AG09319 (cell line): ENCODE data around the gene ZBTB7C.
"Not testable (repeated sequence)": the region's sequence is repeated elsewhere in the genome, so short reads cannot be mapped to it uniquely, and the experiment has no call there.

Experiments
- DNase-seq: peaks from one replicate; pipeline ENCODE4 v3.0.0-alpha.2; 2010; ENCODE audit warnings: low read depth; ENCODE audit errors: extremely low read depth
- TF ChIP-seq, protein P1 (sequence below): IDR thresholded peaks from 2 replicates; pipeline ENCODE4 v1.5.1; 2011; ENCODE audit warnings: low read depth, mild to moderate bottlenecking, inconsistent platforms, low read length, moderate library complexity

The ZBTB7C gene

DNA sequence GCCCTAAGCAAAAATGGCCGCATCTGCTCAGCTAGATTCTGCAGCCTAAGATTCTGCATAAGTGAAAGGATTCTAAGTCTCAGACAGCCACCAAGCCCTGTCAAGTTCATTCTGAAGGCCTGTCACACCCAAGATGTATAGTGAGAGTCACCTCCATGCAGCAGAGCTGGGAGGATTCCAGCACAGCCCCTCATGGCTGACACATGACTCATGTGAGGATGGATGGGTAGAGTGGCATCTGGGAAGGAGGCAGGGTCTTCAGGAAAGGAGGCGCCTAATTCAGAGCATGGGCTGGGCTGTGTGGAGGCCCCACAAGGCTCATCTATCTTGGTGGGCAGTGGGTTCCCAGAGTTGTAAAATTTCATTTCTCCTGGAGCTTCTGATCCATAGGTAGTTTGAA is 41.5 kb upstream of the ZBTB7C start:
- TF ChIP-seq, protein P1, sequence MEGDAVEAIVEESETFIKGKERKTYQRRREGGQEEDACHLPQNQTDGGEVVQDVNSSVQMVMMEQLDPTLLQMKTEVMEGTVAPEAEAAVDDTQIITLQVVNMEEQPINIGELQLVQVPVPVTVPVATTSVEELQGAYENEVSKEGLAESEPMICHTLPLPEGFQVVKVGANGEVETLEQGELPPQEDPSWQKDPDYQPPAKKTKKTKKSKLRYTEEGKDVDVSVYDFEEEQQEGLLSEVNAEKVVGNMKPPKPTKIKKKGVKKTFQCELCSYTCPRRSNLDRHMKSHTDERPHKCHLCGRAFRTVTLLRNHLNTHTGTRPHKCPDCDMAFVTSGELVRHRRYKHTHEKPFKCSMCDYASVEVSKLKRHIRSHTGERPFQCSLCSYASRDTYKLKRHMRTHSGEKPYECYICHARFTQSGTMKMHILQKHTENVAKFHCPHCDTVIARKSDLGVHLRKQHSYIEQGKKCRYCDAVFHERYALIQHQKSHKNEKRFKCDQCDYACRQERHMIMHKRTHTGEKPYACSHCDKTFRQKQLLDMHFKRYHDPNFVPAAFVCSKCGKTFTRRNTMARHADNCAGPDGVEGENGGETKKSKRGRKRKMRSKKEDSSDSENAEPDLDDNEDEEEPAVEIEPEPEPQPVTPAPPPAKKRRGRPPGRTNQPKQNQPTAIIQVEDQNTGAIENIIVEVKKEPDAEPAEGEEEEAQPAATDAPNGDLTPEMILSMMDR: no peak
- DNase-seq: no peak

GRCh38 chr18:48446582-48447225 is 37.5 kb upstream of the ZBTB7C start:
- TF ChIP-seq, protein P1: peak; percentile 96
- DNase-seq: peak; percentile 43

GRCh38 chr18:48445540-48445939 is 36.4 kb upstream of the ZBTB7C start:
- peak; percentile 63 for DNase-seq
- TF ChIP-seq, protein P1: peak; percentile 95

- DNase-seq: no peak
- TF ChIP-seq, protein P1: no peak
Observed at GRCh38 chr18:48442761-48443160, 33.6 kb upstream of the ZBTB7C start.

DNA sequence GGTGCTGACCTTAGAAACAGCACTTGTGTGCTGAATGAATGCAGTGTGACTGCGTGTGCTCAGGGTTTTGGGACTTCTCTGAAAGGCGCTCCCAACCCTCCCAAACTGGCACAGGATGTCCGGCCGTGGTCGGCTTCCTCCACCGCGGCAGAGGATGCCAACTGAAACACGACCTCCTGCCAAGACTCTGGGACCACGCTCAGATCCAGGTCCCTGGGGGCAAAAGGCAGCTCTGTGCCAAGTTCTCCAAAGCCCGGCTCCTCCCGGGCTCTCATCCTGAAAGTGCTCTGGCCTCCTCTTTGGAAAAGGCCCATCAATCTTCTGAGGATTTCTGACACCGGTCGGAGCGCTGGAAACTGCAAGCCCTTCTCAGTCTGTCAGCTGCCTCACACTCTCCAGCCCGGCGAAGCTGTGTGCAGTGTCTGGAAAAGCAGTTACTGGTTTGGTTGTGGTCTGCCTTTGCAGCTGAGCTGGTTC is 32.3 kb upstream of the ZBTB7C start:
- DNase-seq: no peak
- TF ChIP-seq, protein P1: no peak

GRCh38 chr18:48440924-48441323 is 31.7 kb upstream of the ZBTB7C start:
- TF ChIP-seq, protein P1: no peak
- DNase-seq: no peak

- DNase-seq: no peak
- TF ChIP-seq, protein P1: no peak
Observed at GRCh38 chr18:48436907-48437306, 27.7 kb upstream of the ZBTB7C start.

GRCh38 chr18:48434382-48434781 is 25.2 kb upstream of the ZBTB7C start:
- not testable (repeated sequence) for DNase-seq
